ENCODE measurements around the gene CDPF1. TPM values are rescaled to one million over a fixed set of nuclear protein-coding genes. Genes with fewer than 3 reads are reported as not detected.

CDPF1 gene
- total RNA-seq, 2 experiments from 2014 or later: 11.9 to 12.1 TPM

DNA sequence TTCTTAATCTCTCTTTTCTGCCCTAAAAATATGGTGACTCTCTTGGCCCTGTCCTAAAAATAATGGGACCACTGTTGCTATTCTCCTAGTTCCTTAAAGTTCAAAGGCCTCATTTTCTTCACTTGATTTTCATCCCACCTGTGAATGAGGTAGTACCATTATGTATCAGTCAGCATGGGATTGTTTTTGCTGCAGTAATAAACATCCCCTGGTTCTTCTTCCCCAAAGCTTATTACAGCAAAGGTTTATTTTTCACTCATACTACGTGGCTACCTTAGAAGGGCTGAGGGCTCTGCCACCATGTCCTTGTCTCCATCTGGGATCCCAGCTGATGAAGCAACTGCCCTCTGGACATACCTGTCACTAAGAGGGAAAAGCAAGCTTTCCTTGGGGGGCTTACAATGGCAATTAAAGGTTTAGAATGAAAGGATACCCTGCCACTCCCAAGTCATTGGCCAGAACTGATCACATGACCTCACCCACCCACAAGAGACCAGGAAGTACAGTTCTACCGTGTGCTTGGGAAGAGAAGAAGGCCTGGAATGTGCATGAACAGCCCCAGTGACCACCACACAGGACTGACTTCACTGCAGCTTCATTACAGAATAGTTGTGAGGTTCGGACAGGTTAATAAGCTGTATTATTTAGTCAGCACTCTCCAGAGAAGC is 25.5 kb upstream of the CDPF1 start:
- no peak for TF ChIP-seq CTCF (IDR thresholded peaks at IDR 0.05)
- Mint-ChIP-seq H3K4me1 (ENCODE audit: low read depth) (peaks cover 3% of the 10 kb centered on the region), H3K27me3 (no peaks in the 10 kb centered on the region), H3K27ac (no peak overlapping the region), H3K36me3 (ENCODE audit: low read depth) (peaks cover 7% of the 10 kb centered on the region), H3K4me3 (no peak overlapping the region), H3K9me3 (peaks cover 2% of the 10 kb centered on the region)
- intact Hi-C loops (cut with micrococcal nuclease): no loop called here
- no peak for ATAC-seq
- CTCF ChIA-PET: interaction anchor here (1.5 kb wide), 1 partner anchor 8 kb away, joined by 6 read pairs; the partner anchor contains the start of gene TTC38
- no peak for DNase-seq
- POLR2A ChIA-PET: interaction anchor here (0.5 to 2.1 kb wide), 2 partner anchors 20 to 32 kb away, joined by 3 to 7 read pairs; partner anchors contain the start of gene GTSE1

- Mint-ChIP-seq H3K27me3 (no peaks in the 10 kb centered on the region), H3K4me1 (ENCODE audit: low read depth) (peaks cover 3% of the 10 kb centered on the region), H3K36me3 (ENCODE audit: low read depth) (peaks cover 7% of the 10 kb centered on the region), H3K4me3 (no peak overlapping the region), H3K9me3 (peaks cover 2% of the 10 kb centered on the region), H3K27ac (no peak overlapping the region)
- DNase-seq (no peak), ATAC-seq (no peak)
- TF ChIP-seq CTCF (IDR thresholded peaks at IDR 0.05): no peak
- POLR2A ChIA-PET: no interaction called here
- intact Hi-C loops (cut with micrococcal nuclease): no loop called here
- CTCF ChIA-PET: no interaction called here
Observed at GRCh38 chr22:46274381-46274780, 24.3 kb upstream of the CDPF1 start.

DNA sequence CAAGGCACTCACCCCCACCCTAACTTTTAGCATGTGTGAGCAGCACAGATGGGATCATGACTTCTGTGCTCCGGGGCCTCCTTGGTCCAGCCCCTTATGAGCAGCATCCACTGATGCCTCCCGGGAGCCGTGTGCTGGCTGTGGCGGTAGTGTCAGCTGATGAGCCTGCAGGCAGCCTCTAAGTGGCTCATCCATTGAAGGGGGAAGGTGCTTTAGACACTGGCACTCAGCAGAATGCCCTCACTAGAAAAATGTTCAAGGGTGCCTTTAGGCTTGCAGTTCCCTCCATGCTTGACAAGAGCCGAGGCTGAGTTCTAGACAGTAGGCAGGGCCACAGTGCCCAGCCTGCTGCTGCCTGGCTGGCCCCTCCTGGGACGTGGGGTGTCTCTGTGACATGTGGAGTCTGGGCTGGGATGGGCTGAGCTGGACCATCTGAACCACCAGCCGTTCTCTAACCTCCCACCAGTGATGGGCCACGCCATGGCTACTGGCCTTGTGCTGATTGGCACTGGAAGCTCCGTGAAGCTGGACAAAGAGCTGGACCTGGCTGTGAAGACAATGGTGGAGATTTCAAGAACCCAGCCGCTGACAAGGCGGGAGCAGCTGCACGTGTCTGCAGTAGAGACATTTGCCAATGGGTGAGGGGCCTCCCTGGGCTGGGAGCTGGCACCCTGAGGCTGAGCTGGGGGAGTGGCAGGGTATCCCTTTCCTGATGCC is 23.5 kb upstream of the CDPF1 start:
- no peak for TF ChIP-seq CTCF (IDR thresholded peaks at IDR 0.05)
- CTCF ChIA-PET: no interaction called here
- Mint-ChIP-seq H3K9me3 (peaks cover 2% of the 10 kb centered on the region), H3K4me1 (ENCODE audit: low read depth) (peaks cover 5% of the 10 kb centered on the region), H3K27ac (no peak overlapping the region), H3K36me3 (ENCODE audit: low read depth) (peaks cover 7% of the 10 kb centered on the region), H3K4me3 (no peak overlapping the region), H3K27me3 (no peaks in the 10 kb centered on the region)
- ATAC-seq (no peak), DNase-seq (no peak)
- POLR2A ChIA-PET: no interaction called here
- intact Hi-C loops (cut with micrococcal nuclease): no loop called here

DNA sequence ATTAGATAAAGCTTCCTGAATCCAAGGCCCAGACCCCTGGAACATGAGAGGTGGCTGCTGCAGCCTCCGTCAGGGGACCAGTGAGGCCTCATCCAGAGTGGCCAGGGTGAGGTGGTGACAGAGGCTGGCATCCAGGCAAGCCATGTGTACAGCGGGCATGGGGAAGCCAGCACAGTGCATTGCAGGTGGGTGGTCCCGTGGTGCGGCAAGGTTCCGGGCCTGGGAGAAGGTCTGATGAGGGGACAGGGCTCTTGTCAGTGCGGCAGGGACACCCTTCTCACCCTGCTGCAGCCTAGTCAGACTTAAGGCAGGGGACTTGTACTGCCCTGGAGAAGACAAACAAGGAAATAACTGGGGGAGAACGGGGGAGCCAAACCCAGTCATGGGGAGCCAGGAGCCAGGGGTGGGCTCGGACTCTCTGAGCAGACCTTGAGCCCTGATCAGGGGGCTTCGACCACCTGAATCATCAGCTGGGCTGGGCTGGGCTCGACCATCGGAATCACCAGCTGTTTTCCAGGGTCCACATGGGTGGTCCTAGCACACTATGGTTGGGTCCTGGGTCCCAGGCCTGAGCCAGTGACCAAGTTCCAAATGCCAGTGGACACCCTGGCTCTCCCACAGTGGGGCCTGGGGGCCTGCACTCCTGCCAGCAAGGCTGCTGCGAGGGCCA is 22.8 kb upstream of the CDPF1 start:
- H3K9me3 Mint-ChIP-seq: peaks cover 2% of the 10 kb centered on the region
- H3K27me3 Mint-ChIP-seq: no peaks in the 10 kb centered on the region
- peaks cover 8% of the 10 kb centered on the region for H3K4me1 Mint-ChIP-seq (ENCODE audit: low read depth)
- no peak overlapping the region for H3K27ac Mint-ChIP-seq
- ATAC-seq (no peak), DNase-seq (no peak)
- H3K36me3 Mint-ChIP-seq (ENCODE audit: low read depth): peaks cover 5% of the 10 kb centered on the region
- intact Hi-C loops (cut with micrococcal nuclease): no loop called here
- CTCF ChIA-PET: no interaction called here
- H3K4me3 Mint-ChIP-seq: no peak overlapping the region
- no peak for TF ChIP-seq CTCF (IDR thresholded peaks at IDR 0.05)
- POLR2A ChIA-PET: no interaction called here

GRCh38 chr22:46272196-46272595 is 22.1 kb upstream of the CDPF1 start:
- Mint-ChIP-seq H3K4me1 (ENCODE audit: low read depth) (peaks cover 13% of the 10 kb centered on the region), H3K36me3 (ENCODE audit: low read depth) (peaks cover 5% of the 10 kb centered on the region)

More at GRCh38 chr22:46272196-46272595, 22.1 kb upstream of the CDPF1 start:
- Mint-ChIP-seq H3K27ac (no peak overlapping the region), H3K27me3 (no peaks in the 10 kb centered on the region), H3K4me3 (no peak overlapping the region), H3K9me3 (peaks cover 2% of the 10 kb centered on the region)
- DNase-seq (no peak), ATAC-seq (no peak)
- no peak for TF ChIP-seq CTCF (IDR thresholded peaks at IDR 0.05)
- intact Hi-C loops (cut with micrococcal nuclease): no loop called here
- ChIA-PET POLR2A (no interaction called here), CTCF (no interaction called here)

All from activated CD8-positive, alpha-beta T cell treated with anti-CD3 and anti-CD28 coated beads for 36 hours (primary cell).